Ecto neural progenitor cell (in vitro differentiated cells): Measurements from ENCODE around the gene AANAT.

Experiments used
- DNase-seq: peaks from one replicate; pipeline ENCODE4 v3.0.0-alpha.2; 2018; ENCODE audit warnings: low spot score

AANAT gene

DNA sequence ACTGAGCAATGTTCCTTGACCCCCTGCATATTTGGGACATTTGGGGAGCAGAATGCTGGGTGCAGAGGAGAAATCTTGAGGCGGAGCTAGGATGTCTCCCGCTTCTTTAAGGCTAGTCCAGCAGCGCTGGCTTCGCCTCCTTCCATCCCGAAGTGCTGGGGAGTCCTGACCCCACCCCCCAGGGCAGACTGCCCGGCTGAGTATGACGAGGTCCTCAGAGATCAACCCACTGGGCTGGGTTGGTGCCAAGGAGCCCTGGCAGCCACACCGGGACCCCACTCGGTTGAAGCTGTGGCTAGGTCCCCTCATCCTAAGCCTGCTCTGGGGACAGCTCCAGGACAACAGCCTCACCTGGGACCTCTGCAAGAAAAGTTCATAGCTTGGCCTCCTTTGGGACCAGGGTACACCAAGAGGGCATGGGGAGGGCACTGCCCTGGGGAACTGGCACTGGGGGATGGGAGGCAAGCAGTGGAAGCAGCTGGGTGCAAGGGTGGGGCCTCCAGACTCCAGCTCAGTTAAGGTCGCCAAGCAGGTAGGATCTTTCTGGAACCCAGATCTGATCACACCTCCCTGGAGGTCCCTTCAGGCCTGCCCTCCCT lies 22.8 kb downstream of the AANAT start:
- DNase-seq, result no peak

DNA sequence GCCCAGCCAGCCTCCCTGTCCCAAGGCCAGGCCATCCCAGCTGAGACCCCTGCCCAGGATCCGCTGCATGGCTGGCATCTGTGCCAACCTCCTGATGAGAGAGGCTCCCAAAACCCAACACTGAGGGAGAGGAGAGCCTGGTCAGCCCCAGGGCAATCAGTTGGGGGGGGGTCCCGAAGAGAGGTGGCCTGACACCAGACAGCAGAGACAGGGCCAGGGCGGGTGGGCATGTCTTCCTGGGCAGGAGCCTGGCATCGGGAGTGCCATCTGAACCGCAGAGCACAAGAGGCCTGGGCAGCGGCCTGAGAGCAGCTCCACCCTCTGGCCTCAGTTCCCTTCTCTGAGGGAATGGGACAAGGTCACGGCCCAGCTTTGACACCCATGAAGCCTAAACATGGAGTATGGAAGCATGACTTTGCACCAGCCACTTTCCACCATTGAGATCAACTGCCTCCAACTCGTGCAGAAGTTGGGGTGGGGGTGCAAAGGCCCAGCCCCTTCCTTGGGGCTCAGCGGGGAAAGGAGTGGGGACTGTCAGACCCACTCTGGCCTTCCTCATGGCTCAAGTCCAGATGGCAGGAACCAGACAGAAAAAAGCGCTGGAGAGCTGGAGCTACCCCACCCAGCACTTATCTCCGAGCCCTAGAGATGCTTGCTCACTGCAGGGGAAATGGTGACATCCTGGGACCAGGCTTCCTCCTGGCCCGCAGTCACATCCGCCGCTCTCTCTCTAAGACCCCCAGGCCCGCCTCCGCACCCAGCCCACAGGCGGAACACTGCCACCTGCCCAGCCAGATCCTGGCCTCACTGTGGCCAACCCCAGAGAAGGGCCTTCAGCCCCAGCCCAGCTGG lies 24.1 kb downstream of the AANAT start:
- no peak for DNase-seq

DNA sequence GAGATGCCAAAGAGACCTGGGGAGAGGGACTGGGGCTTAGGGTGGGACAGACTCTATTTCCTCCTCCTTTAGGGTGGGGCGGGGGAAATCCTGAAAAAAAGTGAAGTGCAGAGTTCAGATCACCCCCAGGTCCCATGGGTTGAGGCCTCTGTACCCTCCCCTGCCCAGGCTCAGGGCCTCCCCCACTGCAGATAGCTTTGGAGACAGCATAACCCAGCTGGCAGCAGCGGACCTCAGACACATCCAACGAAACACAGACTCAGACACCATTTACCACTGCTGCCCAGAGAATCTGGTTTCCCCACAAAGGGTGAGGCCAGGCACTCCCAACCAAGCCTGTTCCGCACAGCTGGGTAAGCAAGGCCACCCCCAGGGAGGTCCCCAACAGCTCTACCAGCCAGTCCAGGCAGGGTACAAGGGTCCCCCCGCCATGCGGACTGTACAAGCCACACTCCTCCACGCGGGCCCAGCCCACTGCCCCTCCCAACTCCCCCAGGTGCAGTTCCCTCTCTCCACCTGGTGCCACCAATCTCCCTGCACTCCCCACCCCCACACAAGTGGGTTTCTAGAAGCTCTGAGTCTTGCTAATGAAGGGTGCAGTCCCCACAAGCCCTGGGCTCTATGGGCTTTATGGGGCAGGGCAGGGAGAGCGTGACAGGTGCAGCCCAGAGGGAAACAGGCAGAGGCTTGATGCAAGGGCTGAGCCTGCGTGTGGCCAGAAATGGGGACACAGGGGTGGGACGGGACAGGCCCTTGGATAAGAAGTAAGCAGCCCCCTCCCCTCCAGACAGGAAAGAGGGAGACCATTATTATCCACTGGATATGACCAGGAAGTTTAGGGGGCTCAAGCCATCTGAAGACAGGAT lies 25.0 kb downstream of the AANAT start:
- no peak for DNase-seq

DNA sequence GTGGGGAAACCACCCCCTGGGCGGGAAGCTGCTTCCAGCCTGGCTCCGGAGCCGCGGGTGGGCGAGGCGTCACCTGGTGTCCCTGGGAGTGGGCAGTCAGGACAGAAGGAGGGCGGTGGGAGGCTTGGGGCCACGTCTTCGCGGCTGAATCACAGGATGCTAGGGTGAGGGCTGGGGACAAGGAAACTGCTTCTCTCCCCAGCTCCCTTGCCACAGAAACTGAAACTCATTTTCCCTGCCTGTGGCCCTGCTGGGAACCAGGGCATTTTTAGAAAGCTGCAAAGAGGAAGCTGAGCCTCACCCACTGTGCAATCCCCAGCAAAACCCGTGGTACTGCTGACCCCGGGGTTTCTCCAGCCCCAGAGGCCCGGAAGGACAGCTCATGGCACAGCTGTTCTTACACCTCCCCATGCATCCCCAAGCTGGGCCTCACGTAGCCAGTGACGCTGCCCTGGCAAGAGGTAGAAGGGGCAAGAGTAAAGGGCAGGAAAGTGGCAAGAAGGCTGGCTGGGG lies 25.6 kb downstream of the AANAT start:
- no peak for DNase-seq

DNA sequence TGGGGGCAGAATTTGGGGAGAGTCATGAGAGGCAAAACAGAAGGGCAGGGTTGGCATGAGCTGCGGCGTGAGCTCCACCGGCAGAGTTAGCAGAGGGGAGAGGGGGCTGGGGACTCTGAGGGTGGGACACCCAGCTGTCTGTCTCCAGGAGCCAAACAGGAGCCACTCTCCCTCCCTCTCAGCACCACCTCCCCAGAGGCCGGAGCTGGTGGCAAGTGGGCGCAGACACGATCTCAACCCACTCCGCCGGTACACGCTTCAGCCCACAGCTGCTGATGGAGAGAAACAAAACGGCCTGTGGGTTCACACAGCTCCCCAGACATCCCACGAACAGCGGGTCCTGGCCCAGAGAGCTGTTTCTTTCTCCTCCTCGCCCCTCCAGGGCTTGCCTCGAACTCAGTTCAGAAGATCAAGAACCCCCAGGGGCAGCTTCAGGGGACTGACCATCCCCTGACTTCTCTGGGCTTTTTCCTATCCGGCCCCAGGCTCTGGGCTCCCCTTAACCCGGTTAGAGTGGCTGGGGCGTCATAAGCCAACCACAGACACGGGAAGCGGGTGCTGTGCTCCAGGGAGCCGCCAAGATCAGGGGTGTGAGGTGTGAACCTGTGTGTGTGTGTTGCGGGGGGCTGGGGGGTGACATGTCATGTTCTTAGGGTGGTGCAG lies 26.2 kb downstream of the AANAT start:
- DNase-seq, result no peak

DNA sequence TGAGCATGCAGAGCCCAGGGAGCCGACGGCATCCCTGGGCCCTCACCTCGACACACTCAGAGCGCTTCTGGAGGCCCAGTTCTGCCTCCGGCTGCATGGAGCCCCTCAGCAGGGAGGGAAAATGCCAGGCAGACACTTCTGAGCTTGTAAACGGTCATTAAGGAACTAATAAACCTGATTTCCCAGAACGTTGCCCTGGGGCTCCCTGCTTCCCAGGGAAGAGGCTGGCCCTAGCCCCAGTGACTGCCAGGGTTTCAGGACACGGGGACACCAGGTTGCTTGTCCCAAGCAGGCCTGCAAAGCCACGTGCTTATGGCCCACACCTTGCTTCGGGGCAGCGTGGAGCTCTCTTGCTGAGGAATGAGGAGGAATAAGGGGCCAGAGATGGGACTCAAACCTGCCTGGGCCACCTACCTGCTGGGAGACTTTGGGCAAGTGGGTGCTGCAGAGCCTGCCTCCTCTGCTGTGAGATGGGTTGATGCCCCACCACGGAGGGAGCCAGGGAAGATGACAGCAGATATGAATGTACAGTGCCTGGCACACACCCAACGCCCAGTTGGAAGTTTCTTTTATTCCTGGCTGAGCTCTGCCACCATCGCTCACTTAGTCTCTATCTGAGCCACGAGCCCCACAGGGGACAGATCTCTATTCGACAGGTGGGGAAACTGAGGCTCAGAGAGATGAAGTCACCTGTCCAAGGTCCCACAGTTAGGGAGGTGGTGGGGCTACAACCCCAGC lies 28.4 kb downstream of the AANAT start:
- DNase-seq, result no peak

DNA sequence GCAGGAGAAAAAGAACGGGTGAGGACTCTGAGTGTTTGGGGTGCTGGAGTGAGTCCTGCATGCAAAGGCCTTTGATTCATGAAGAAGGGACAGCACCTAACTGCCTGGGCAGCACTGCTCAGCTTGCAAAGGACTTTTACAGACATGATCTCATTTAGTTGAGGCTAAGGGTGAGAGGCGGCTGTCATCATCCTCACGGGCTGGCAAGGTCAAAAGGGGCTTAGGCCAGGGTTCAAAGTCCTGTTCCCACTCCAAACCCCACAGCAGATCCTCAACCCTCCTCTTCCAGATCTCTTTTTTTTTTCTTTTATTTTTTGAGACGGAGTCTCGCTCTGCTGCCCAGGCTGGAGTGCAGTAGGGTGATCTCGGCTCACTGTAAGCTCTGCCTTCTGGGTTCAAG lies 29.1 kb downstream of the AANAT start:
- DNase-seq, result no peak

DNA sequence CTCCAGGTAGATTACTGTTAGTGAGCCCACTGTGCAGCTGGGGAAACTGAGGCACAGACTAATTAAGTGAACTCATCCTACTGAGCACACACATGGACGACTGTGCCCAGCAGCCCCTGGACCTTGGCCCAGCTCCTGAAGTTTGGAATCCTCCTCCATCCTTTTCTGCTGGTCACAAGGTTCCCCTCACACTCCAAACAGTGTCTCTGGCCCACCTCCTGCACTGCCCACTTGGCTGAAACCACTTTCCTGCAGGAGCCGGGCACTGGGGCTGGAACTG lies 30.2 kb downstream of the AANAT start:
- no peak for DNase-seq

DNA sequence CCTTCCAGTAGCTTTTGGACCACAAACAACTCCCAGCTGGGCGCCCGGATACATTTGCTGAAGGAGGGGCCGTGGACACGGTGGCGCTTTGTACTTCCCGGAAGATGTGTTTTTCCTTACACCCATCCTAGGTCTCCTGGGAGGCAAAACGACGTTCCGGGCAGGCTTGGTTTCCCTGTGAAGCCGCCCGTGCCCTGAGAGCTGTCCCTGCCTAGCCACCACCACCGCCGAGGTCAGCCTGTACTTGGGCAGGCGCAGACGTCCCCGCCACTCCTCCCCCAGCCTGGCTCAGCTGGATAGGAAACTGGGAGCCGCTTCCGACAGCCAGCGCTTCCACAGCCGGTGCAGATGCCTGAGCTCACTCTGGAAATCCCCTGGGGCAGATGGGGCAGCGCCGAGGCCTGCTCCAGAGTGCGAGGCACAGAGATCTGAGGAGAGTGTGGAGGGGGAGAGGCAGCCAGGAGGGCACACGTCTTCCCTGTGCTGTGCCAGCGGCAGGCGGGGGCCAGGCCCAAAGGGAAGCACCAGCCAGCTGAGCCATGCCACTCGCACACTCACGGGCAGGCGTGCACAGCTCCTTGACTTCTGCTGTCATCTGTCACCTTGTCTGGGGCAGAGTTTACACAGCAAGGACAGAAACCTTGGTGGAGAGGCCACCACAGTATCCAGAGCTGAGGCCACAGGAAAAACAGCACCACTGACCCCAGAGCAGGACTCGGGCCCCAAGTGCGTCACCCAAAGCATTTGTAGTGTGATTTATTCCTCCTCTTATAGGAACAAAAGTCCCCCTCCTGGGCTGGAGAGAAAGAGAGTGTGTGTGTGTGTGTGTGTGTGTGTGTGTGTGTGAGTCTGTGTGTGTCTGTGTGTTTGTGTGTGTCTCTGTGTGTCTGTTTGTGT lies 30.8 kb downstream of the AANAT start:
- peak; percentile 85 for DNase-seq

DNA sequence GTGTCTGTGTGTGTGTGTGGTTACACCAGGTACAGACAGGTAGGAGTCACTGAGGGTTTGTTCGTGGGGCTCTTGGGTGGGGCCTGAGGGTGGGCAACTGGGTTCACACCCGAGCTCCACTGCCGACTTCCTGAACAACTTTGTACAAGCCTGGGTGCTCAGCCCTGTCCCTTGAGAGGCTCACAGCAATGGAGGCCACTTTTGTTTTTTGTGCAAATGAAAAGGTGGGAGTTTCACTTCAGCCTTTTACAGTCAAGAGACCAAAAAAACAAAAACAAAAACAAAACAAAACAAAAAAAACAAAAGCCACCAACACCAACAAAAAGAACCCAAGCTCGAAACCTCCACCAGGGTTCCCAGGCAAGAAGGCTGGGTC lies 31.5 kb downstream of the AANAT start:
- DNase-seq, result no peak

DNA sequence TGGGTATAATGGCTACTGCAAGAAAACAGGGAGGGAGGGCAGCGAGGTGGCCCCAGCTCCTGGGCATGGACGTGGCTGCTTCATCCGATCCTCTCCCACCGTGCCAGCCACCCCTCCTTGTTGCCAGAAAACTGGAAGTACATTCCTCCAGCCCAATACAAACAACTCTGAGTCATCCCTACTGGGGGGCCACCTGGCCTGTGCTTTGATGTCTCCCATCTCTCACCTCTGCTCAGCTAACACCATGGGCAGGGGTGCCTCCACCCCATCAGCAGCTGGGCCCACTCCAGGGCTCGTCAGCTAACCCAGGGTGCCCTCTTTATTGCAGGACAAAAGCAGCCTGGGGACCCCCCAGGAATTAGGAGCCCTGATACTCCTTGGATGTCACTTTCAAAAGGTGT lies 31.9 kb downstream of the AANAT start:
- no peak for DNase-seq

DNA sequence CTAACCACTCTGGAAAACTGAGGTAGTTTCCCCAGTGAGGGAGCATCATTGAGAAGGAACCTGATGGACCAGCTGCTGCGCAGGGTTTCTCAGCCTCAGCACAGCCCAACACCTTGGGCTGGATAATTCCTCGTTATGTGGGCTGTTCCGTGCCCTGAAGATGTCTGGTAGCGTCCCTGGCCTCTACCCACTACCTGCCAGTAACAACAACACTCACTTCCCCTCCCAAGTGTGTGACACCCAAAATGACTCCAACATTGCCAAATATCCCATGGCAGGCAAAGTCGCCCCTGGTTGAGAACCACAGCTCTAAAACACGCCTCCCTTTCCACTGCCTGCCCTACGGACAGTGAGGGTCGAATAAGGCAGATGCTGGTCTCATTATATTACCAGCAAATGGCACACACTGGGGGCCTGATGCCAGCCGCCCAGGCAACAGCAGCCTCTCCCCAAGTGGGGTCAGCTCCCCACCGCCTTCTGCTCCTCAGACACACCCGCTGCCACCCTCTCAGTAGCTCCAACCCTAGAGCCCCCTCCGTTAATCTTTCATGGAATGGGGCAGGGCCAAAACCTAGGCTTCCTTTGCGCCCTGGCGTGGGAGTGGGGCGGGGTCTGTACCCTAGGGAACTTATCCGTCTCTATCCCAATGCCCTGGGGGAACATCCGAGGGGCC lies 32.8 kb downstream of the AANAT start:
- DNase-seq, result no peak

DNA sequence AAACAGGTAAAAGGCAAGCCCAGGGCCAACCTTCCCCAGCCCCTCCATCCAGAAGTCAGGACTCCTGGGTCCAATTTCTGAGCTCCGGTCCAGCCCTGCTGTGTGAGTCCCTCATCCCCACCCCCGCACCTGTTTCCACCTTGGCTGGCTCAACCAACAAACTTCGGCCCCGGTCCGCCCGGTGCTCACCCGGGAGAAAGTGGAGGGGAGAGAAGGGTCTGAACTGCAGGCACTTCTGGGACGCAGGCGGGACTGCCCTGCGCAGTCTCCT lies 33.3 kb downstream of the AANAT start:
- DNase-seq, result no peak

DNA sequence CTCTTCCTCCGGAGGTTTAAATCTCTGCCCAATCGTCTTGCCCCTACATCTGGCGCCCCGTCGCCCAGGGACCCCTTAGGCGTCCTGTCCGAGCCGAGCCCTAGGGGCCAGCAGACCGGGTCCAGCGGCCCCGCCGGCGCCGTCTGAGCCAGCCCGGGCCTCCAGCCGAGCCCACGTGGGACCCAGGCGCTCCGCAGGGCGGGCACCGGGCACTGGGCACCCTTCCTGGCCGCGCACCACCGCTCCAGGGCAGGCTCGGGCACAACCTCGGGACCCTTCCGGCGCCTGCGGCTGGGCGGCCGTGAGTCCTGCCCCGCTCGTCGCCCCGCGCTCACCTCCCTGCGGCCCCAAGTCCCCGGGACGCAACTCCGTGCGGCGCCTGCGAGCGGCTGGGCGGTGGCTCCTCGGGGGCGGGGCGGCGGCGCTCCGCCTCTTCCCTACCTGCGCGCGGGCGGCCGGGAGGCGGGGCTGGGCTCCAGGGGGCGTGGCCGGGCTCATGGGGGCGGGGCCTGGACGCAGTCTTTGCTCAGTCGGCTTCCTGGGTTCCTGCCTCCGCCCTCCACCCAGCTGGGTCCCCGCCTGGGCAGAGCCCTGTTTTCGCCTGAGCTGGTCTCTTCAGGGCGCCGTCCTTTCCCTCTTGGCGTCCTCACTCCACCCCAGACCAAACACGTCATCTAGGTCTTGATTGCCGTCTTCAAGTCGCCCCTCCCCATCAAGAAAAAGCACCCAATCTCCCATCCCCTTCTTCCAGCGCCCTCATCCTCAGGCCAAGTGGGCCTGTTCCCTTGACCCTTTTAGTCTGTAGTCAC lies 33.8 kb downstream of the AANAT start, which contains the start of gene RHBDF2:
TSS of gene RHBDF2 (minus strand) at position 406 of the 809 bp plus-strand sequence. CDS start 19,899 bp downstream, outside the sequence.
- peak; percentile 99 for DNase-seq

DNA sequence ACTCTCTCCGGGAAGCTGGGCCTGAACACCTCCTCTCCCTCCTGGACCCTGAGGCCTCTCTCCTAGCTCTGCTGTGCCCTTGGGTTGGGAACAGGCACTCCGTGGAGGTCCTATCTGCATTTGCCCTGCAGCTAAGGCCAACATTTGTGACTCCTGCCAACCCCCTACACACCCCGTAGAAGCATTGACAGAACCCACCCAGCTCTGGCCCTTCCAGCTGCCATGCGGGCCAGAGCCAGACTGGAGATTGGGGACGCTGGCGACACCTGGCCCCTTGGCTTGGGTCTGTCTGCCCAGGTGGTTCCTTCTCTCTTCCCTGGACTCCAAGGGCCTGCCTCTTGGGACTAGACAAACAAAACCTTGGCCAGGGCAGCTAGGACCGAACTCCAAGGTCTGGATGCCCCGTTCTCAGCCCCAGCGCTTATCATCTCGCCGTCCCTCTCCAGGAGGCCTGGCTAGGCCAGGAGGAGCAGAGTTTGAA lies 34.5 kb downstream of the AANAT start:
- DNase-seq, result no peak

DNA sequence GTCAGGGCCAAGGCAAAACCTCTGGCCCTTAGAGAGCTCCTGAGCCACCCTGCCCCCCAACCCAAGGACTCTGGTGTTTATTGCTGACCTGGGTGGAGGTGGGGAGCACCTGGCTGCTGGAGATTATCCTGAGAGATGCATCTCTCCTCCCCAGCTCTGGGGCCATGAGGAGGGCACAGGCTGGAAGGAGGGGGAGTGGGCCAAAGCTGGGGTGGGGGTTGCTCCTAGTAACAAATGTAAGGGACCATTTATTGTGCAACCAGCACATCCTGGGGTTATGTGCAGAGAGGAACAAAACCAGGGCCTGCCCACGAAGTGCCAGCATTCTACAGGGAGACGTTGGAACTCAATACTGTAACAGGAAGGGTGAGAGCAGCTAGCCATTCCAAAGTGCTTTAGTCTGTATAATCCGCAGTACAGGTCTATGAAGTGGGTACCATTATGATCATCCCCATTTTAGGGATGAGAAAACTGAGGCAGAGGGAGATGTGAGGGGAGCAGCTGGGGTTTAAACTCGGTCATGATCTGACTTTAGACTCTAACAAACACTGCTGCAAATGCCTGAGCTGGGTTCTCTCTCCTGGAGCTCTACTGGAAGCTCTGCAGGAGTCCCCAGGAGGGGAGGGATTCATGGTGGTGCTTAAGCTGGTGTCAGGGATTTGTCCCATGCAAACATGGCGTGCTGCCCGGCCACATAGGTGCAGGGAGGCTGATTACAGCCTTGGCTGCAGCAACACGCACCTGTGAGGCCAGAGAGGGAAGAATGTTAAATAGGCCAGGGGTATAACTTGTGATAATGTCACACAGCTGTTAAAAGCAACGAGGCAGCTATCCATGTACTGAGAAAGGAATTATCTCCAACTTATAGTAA lies 35.2 kb downstream of the AANAT start:
- DNase-seq, result no peak

DNA sequence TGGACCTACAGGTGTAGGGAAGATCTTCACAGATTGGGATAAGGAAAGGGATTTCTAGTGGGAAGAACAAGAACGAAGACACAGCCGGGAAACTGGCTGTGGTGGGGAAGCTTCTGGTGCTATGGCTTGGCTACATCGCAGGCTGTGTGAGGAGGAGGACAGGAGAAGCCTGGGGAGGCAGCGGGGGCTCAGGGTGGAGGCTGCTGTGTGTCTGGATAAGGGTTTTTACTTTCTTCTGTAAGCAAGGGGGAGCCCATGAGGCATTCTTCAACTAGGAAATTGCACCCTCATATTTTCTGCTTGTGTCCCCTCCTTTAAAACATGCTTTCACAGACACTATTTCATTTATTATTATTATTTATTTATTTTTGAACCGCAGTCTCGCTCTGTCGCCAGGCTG lies 36.7 kb downstream of the AANAT start:
- no peak for DNase-seq
